H1 (cell line): ENCODE data around the gene SMIM24. TPM values are rescaled to one million over a fixed set of nuclear protein-coding genes. Genes with fewer than 3 reads are reported as not detected.

ENCODE experiments used
- CTCF ChIA-PET: fragments of 300-600 bp; sonication (Branson Sonifier 250); formaldehyde crosslinking; loops from one replicate; lab custom pipeline; 2021; ENCODE audit not compliant: partially characterized antibody; lab: Charles Lee
- POLR2A ChIA-PET: fragments of 300-600 bp; sonication (Branson Sonifier 250); formaldehyde crosslinking; loops from one replicate; lab custom pipeline; 2021; ENCODE audit warnings: inconsistent platforms; ENCODE audit not compliant: partially characterized antibody; lab: Charles Lee
- DNase-seq, 2 experiments: peaks; one replicate each; pipeline versions ENCODE4 v3.0.0 to v3.0.0-alpha.2; 2010 to 2022; ENCODE audit warnings: low spot score in 2 of 2, low read depth in 1 of 2, mixed read lengths in 1 of 2
- FAIRE-seq: peaks from 2 replicates; lab custom pipeline; 2011; peaks lifted over from hg19 to GRCh38; lab: Jason Lieb, UNC
- H2AFZ ChIP-seq: 2 replicates; pipeline ENCODE4 v1.8.1; 2012; ENCODE audit warnings: low read length, inconsistent platforms
- H2AK5ac ChIP-seq: 2 replicates; pipeline ENCODE4 v1.6.1; 2013; ENCODE audit warnings: low read depth, low read length
- H2BK120ac ChIP-seq: replicated peaks from 2 replicates; pipeline ENCODE3; 2013; ENCODE audit warnings: low read depth, low read length, inconsistent platforms
- H2BK12ac ChIP-seq: 2 replicates; pipeline ENCODE4 v1.6.1; 2013; ENCODE audit warnings: low read depth, low read length
- H2BK15ac ChIP-seq: 2 replicates; pipeline ENCODE4 v1.6.1; 2013; ENCODE audit warnings: low read length
- H2BK20ac ChIP-seq: 2 replicates; pipeline ENCODE4 v1.6.1; 2013; ENCODE audit warnings: low read length
- H2BK5ac ChIP-seq: 2 replicates; pipeline ENCODE4 v1.6.1; 2013; ENCODE audit warnings: low read depth, low read length
- H3K14ac ChIP-seq: 2 replicates; pipeline ENCODE4 v1.6.1; 2013; ENCODE audit warnings: inconsistent platforms; ENCODE audit not compliant: insufficient read length
- H3K18ac ChIP-seq: 2 replicates; pipeline ENCODE4 v1.6.1; 2013; ENCODE audit warnings: low read length; ENCODE audit errors: extremely low read depth
- H3K23ac ChIP-seq: 2 replicates; pipeline ENCODE4 v1.6.1; 2013; ENCODE audit warnings: inconsistent platforms; ENCODE audit not compliant: insufficient read length
- H3K23me2 ChIP-seq: 2 replicates; pipeline ENCODE4 v1.6.1; 2013; ENCODE audit warnings: low read depth, low read length
- H3K27ac ChIP-seq: 2 replicates; pipeline ENCODE4 v1.6.1; 2011; ENCODE audit warnings: low read depth, low read length, inconsistent platforms
- H3K27me3 ChIP-seq, 4 experiments: replicated peaks in 1 of 4; 1 replicate in 1 of 4; 2 replicates in 3 of 4; pipeline versions ENCODE4 v1.6.1 to v1.8.1; 2011 to 2013; ENCODE audit warnings: low read length in 3 of 4, mild to moderate bottlenecking in 3 of 4, inconsistent platforms in 2 of 4, mixed read lengths in 2 of 4, moderate library complexity in 1 of 4; ENCODE audit not compliant: control insufficient read depth in 3 of 4, insufficient read depth in 3 of 4; ENCODE audit errors: extremely low read depth in 1 of 4
- H3K36me3 ChIP-seq, 4 experiments: 2 replicates each; pipeline versions ENCODE4 v1.6.1 to v1.8.1; 2011 to 2013; ENCODE audit warnings: mild to moderate bottlenecking in 4 of 4, low read length in 3 of 4, moderate library complexity in 2 of 4, control low read depth in 1 of 4, inconsistent platforms in 1 of 4; ENCODE audit not compliant: insufficient read depth in 4 of 4, control insufficient read depth in 2 of 4
- H3K4ac ChIP-seq: replicated peaks from 2 replicates; pipeline ENCODE3; 2013; ENCODE audit warnings: low read length, low read depth, mixed read lengths, inconsistent platforms; ENCODE audit not compliant: insufficient read length
- H3K4me1 ChIP-seq, 4 experiments: replicated peaks in 1 of 4; 1 replicate in 1 of 4; 2 replicates in 3 of 4; pipeline versions ENCODE4 v1.6.1 to v1.8.1; 2011 to 2013; ENCODE audit warnings: low read length in 3 of 4, inconsistent platforms in 2 of 4, mixed read lengths in 1 of 4; ENCODE audit not compliant: insufficient read depth in 4 of 4, control insufficient read depth in 3 of 4
- H3K4me2 ChIP-seq, 2 experiments: 2 replicates each; pipeline versions ENCODE4 v1.6.1 to v1.8.1; 2011 to 2013; ENCODE audit warnings: low read depth in 2 of 2, low read length in 2 of 2, control low read depth in 1 of 2, inconsistent platforms in 1 of 2, mild to moderate bottlenecking in 1 of 2; ENCODE audit not compliant: insufficient read depth in 1 of 2
- H3K4me3 ChIP-seq, 4 experiments: fragments of 200-600, 300-600 bp in 1 of 4; sonication (generic), shearing (Covaris generic), sonication (Bioruptor Twin) in 1 of 4; 2 replicates each; pipeline versions ENCODE4 v1.5.1 to v1.8.1; 2011 to 2016; ENCODE audit warnings: low read length in 4 of 4, low read depth in 3 of 4, control low read depth in 2 of 4, inconsistent platforms in 2 of 4, mild to moderate bottlenecking in 2 of 4, mixed read lengths in 1 of 4, moderate library complexity in 1 of 4; ENCODE audit not compliant: insufficient read depth in 2 of 4; ENCODE audit errors: extremely low read depth in 1 of 4
- H3K56ac ChIP-seq: replicated peaks from 2 replicates; pipeline ENCODE3; 2013; ENCODE audit warnings: low read depth, mild to moderate bottlenecking, mixed read lengths, low read length, inconsistent platforms; ENCODE audit not compliant: insufficient read length
- H3K79me1 ChIP-seq: 2 replicates; pipeline ENCODE4 v1.6.1; 2013; ENCODE audit warnings: low read depth, low read length, control low read depth
- H3K79me2 ChIP-seq, 2 experiments: 2 replicates each; pipeline versions ENCODE4 v1.6.1 to v1.8.1; 2012 to 2013; ENCODE audit warnings: low read length in 2 of 2, mild to moderate bottlenecking in 2 of 2, inconsistent platforms in 1 of 2; ENCODE audit not compliant: insufficient read depth in 2 of 2, control insufficient read depth in 1 of 2
- H3K9ac ChIP-seq, 4 experiments: replicated peaks in 1 of 4; 1 replicate in 1 of 4; 2 replicates in 3 of 4; pipeline versions ENCODE4 v1.6.1 to v1.8.1; 2011 to 2013; ENCODE audit warnings: low read depth in 3 of 4, low read length in 3 of 4, control low read depth in 2 of 4, mild to moderate bottlenecking in 2 of 4, moderate library complexity in 2 of 4, inconsistent platforms in 1 of 4; ENCODE audit errors: extremely low read depth in 1 of 4
- H3K9me3 ChIP-seq, 2 experiments: 2 replicates each; pipeline versions ENCODE4 v1.6.1 to v1.8.1; 2012 to 2013; ENCODE audit warnings: mild to moderate bottlenecking in 2 of 2, moderate library complexity in 2 of 2, control low read depth in 1 of 2, inconsistent platforms in 1 of 2, low read depth in 1 of 2, low read length in 1 of 2, mixed read lengths in 1 of 2; ENCODE audit not compliant: insufficient read depth in 2 of 2
- H4K20me1 ChIP-seq, 2 experiments: replicated peaks in 1 of 2; 2 replicates each; pipeline versions ENCODE3 to v1.8.1; 2011 to 2013; ENCODE audit warnings: inconsistent platforms in 2 of 2, low read length in 2 of 2, mild to moderate bottlenecking in 1 of 2; ENCODE audit not compliant: insufficient read depth in 2 of 2, control insufficient read depth in 1 of 2
- H4K5ac ChIP-seq: 2 replicates; pipeline ENCODE4 v1.6.1; 2013; ENCODE audit warnings: low read length, low read depth, mixed read lengths, inconsistent platforms; ENCODE audit not compliant: insufficient read length
- H4K8ac ChIP-seq: 2 replicates; pipeline ENCODE4 v1.8.0; 2013; ENCODE audit warnings: mild to moderate bottlenecking, moderate library complexity, low read length, inconsistent platforms; ENCODE audit not compliant: insufficient read depth; ENCODE audit errors: extremely low read depth
- H4K91ac ChIP-seq: replicated peaks from 2 replicates; pipeline ENCODE3; 2013; ENCODE audit warnings: low read length, mixed read lengths, inconsistent platforms; ENCODE audit not compliant: insufficient read length
- BACH1 ChIP-seq: IDR thresholded peaks from 2 replicates; pipeline ENCODE4 v1.6.1; 2012; ENCODE audit warnings: low read length, improper control_type of control experiment
- GABPA ChIP-seq: IDR thresholded peaks from 2 replicates; pipeline ENCODE4 v1.6.1; 2011; ENCODE audit warnings: mild to moderate bottlenecking, low read length, moderate library complexity, borderline replicate concordance; ENCODE audit not compliant: insufficient read depth
- HDAC2 ChIP-seq, 2 experiments: fragments of 300-600 bp in 1 of 2; sonication (generic) in 1 of 2; IDR thresholded peaks; 2 replicates each; pipeline ENCODE4 v1.6.1; 2011 to 2012; ENCODE audit warnings: low read depth in 2 of 2, low read length in 2 of 2, mild to moderate bottlenecking in 2 of 2, moderate library complexity in 2 of 2, borderline replicate concordance in 1 of 2, inconsistent platforms in 1 of 2
- JUND ChIP-seq: IDR thresholded peaks from 2 replicates; pipeline ENCODE4 v1.6.1; 2011; ENCODE audit warnings: mild to moderate bottlenecking, improper control_type of control experiment, low read length
- POLR2A ChIP-seq, 2 experiments: IDR thresholded peaks; 1 replicate in 1 of 2; 2 replicates in 1 of 2; pipeline ENCODE4 v1.6.1; 2011; ENCODE audit warnings: low read depth in 2 of 2, low read length in 2 of 2, mild to moderate bottlenecking in 2 of 2; ENCODE audit errors: control extremely low read depth in 1 of 2
- SAP30 ChIP-seq: fragments of 300-600 bp; sonication (generic); IDR thresholded peaks from 2 replicates; pipeline ENCODE4 v1.7.1; 2012; ENCODE audit warnings: low read length, moderate library complexity, mild to moderate bottlenecking, inconsistent platforms; ENCODE audit not compliant: insufficient read depth, insufficient replicate concordance
- SRF ChIP-seq: IDR thresholded peaks from 2 replicates; pipeline ENCODE4 v1.6.1; 2011; ENCODE audit warnings: mild to moderate bottlenecking, low read depth, low read length, moderate library complexity
- TAF1 ChIP-seq: IDR thresholded peaks from 2 replicates; pipeline ENCODE4 v1.6.1; 2011; ENCODE audit warnings: mild to moderate bottlenecking, low read depth, low read length
- TAF7 ChIP-seq: optimal IDR thresholded peaks from 2 replicates; pipeline ENCODE3; 2011; ENCODE audit warnings: low read depth, mild to moderate bottlenecking, inconsistent platforms, low read length, moderate library complexity, borderline replicate concordance
- WGBS, 2 experiments: shearing (Covaris generic) in 1 of 2; methylation state at CpG; one replicate each; pipeline versions ENCODE4 v1.1.6 to v1.1.7; 2013 to 2015; ENCODE audit warnings: low lambda C conversion rate in 2 of 2, mixed read lengths in 2 of 2, inconsistent platforms in 1 of 2, low coverage in 1 of 2, missing lambda C conversion rate in 1 of 2; ENCODE audit not compliant: insufficient replicate concordance in 2 of 2, insufficient coverage in 1 of 2, insufficient read length in 1 of 2; ENCODE audit errors: extremely low coverage in 1 of 2, missing lambda C conversion rate in 1 of 2; 5-methylcytosine and 5-hydroxymethylcytosine counted together
- polyA plus RNA-seq, 7 experiments: library from polyadenylated mRNA; depleted of rRNA in 3 of 7; stranded (reverse) in 5 of 7; unstranded in 2 of 7; fragments of >200 nt in 5 of 7; fragments of 200-250 nt in 2 of 7; gene quantifications; 1 replicate in 5 of 7; 2 replicates in 1 of 7; 4 replicates in 1 of 7; pipeline versions ENCODE4 v1.2.1 to v1.2.3, GENCODE V29; 2011 to 2013; ENCODE audit warnings: missing spikeins in 2 of 7, mixed read lengths in 2 of 7
- total RNA-seq: library from RNA; stranded (reverse); fragmentation: NEBNext Ultra II Directional; extraction: Animal tissue kit (Norgen Biotek cat#: 25700); gene quantifications from 2 replicates; pipeline ENCODE4 v1.2.1, GENCODE V29; 2021
- TF ChIP-seq, protein P1 (sequence below): IDR thresholded peaks from 2 replicates; pipeline ENCODE4 v1.6.1; 2011; ENCODE audit warnings: low read depth, mild to moderate bottlenecking, low read length; ENCODE audit not compliant: insufficient read depth

The SMIM24 gene
- total and polyA plus RNA-seq, 2 of the 8 experiments (the other 6 are each of a cell fraction or from before 2014, with no cell fraction given): 3.8 to 4.5 TPM

DNA sequence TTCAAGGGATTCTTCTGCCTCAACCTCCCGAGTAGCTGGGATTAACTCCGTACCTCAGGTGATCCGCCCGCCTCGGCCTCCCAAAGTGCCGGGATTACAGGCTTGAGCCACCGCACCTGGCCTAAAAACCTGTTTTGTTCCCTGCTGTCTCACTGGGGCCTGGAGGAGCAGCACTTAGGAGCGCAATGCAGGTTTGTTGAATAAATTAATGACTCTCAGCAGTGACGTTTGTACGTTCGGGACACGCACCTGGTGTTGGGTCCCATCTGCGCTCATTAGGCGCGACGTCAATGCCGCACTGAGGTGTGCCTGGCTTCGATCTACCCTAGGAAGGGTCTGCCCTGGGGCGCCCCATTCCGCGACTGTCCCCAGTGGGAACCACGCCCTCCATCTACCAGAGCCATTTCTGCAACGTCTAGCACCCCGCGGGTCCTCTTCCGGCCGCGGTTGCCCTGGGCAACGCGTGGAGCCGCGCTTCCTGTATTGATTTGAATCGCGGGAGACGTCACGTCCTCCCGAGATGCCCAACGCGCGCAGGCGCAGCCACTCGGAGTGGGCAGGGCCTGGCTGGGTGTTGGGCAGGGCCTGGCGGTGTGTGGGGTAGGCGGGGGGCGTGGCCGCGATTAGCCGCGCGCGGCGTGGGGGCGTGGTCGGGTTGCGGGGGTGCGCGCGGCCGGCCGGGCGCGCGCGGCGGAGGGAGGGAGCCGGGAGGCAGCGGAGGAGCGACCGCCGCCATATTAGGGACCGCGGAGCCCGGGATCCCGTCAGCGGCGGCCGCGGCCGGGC is 25.5 kb upstream of the SMIM24 start, which contains the start of gene FZR1:
FZR1 (plus strand) TSS at position 714 of the 786 bp plus-strand sequence. CDS start 16,679 bp downstream, outside the sequence.
- WGBS, 2 experiments: 4% methylated on average over 66 of the region's 79 CpGs; no CpG with 5 or more reads in 1 of the 2 experiments
- Histone ChIP-seq H3K18ac (peak within 1 kb of the TSS; percentile 93), H2AFZ (peak within 1 kb of the TSS; percentile 37; the same call in 1 of the 2 replicates), H3K9ac (peak within 1 kb of the TSS; percentile 6 to 73 (median 58)), H2BK20ac (no peak within 1 kb of the TSS), H3K4me3 (peak within 1 kb of the TSS; percentile 44 to 98 (median 58)), H3K4me1 (peaks cover 0 to 9% (median 7%) of the 10 kb centered on the region in 4 experiments; a peak in 3 of 7 replicates), H3K4ac (peak within 1 kb of the TSS; percentile 85), H4K20me1 (peaks cover 13 to 21% of the 10 kb centered on the region in 2 experiments), H3K36me3 (no peaks in the 10 kb centered on the region; a peak in 2 of 8 replicates), H2BK5ac (peak within 1 kb of the TSS; percentile 96), H4K8ac (peak within 1 kb of the TSS; percentile 95), H3K23ac (peak within 1 kb of the TSS; percentile 28), H4K5ac (peak within 1 kb of the TSS; percentile 99), H4K91ac (peak within 1 kb of the TSS; percentile 98), H3K27me3 (no peaks in the 10 kb centered on the region), H2BK120ac (peak within 1 kb of the TSS; percentile 95), H2AK5ac (no peak within 1 kb of the TSS), H3K23me2 (peaks cover 18% of the 10 kb centered on the region), H2BK15ac (0 out of 2 replicates have a peak within 1 kb of the TSS, but pooled peaks have one; percentile 18), H3K9me3 (no peaks in the 10 kb centered on the region), H3K14ac (no peak within 1 kb of the TSS), H3K56ac (peak within 1 kb of the TSS; percentile 86), H3K27ac (peak within 1 kb of the TSS; percentile 90), H3K79me2 (peaks cover 0 to 25% of the 10 kb centered on the region in 2 experiments; a peak in 2 of 4 replicates), H3K4me2 (peak within 1 kb of the TSS; percentile 95 to 99), H2BK12ac (peak within 1 kb of the TSS; percentile 75; the same call in 1 of the 2 replicates), H3K79me1 (peaks cover 15% of the 10 kb centered on the region)
- ChIA-PET POLR2A (interaction anchor here (0.9 to 1.5 kb wide), 4 partner anchors 9 to 33 kb away, joined by 3 to 6 read pairs (median 4); partner anchors contain the start of gene TEKTIP1), CTCF (no interaction called here)
- FAIRE-seq (peak; percentile 24), DNase-seq (peak; percentile 93 to 98)
- TF ChIP-seq HDAC2 (IDR thresholded peaks at IDR 0.05; ENCODE audit: borderline replicate concordance in 1 of 2, low read depth in 2 of 2, low read length in 2 of 2) (peak; percentile 93 to 97), GABPA (no peak), BACH1 (peak; percentile 91), SRF (no peak), TAF7 (peak; percentile 42), POLR2A (IDR thresholded peaks at IDR 0.05; ENCODE audit: control extremely low read depth in 1 of 2, low read depth in 2 of 2, low read length in 2 of 2) (peak in 1 of 2 experiments; percentile 59; a peak in 1 of 3 replicates), SAP30 (peak; percentile 96), TAF1 (peak; percentile 39; the same call in 1 of the 2 replicates), JUND (no peak; the same call in 1 of the 2 replicates)
- TF ChIP-seq, protein P1, sequence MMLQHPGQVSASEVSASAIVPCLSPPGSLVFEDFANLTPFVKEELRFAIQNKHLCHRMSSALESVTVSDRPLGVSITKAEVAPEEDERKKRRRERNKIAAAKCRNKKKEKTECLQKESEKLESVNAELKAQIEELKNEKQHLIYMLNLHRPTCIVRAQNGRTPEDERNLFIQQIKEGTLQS: no peak
